K562 (cell line): ENCODE measurements around the gene FAM149A.

Source experiments
- CCAR2 ChIP-seq: fragments of 200-400 bp; formaldehyde crosslinking; IDR thresholded peaks from 2 replicates; pipeline ENCODE4 v1.6.1; 2017; ENCODE audit warnings: mild to moderate bottlenecking, low read depth, low read length
- COPS2 ChIP-seq: fragments of 450-650 bp; conservative IDR thresholded peaks from 2 replicates; pipeline ENCODE4 v1.6.1; 2016; ENCODE audit warnings: mild to moderate bottlenecking, moderate library complexity
- EGR1 ChIP-seq: fragments of 450-650 bp; conservative IDR thresholded peaks from 2 replicates; pipeline ENCODE4 v1.6.1; 2017; ENCODE audit warnings: mild to moderate bottlenecking
- KAT8 ChIP-seq: fragments of 450-650 bp; IDR thresholded peaks from 2 replicates; pipeline ENCODE4 v1.6.1; 2016; ENCODE audit warnings: low read depth, mild to moderate bottlenecking
- ZNF57 ChIP-seq: fragments of 450-650 bp; formaldehyde crosslinking; IDR thresholded peaks from 2 replicates; pipeline ENCODE4 v1.4.0; 2020; ENCODE audit warnings: mild to moderate bottlenecking, moderate library complexity
- TF ChIP-seq, protein P1 (sequence below), 3 experiments: IDR thresholded peaks in 2 of 3; conservative IDR thresholded peaks in 1 of 3; 2 replicates each; pipeline ENCODE4 v1.5.1; 2011 to 2012; ENCODE audit warnings: low read length in 3 of 3, mild to moderate bottlenecking in 3 of 3, control low read depth in 2 of 3, improper control_type of control experiment in 1 of 3, inconsistent platforms in 1 of 3, low read depth in 1 of 3, mixed read lengths in 1 of 3, moderate library complexity in 1 of 3; ENCODE audit not compliant: insufficient read depth in 2 of 3
- TF ChIP-seq, protein P2 (sequence below), 2 experiments: fragments of 450-650 bp; formaldehyde crosslinking in 1 of 2; IDR thresholded peaks; 2 replicates each; pipeline versions ENCODE4 v1.4.0 to v1.6.1; 2014 to 2020; ENCODE audit warnings: mild to moderate bottlenecking in 2 of 2, borderline replicate concordance in 1 of 2, low read depth in 1 of 2

DNA sequence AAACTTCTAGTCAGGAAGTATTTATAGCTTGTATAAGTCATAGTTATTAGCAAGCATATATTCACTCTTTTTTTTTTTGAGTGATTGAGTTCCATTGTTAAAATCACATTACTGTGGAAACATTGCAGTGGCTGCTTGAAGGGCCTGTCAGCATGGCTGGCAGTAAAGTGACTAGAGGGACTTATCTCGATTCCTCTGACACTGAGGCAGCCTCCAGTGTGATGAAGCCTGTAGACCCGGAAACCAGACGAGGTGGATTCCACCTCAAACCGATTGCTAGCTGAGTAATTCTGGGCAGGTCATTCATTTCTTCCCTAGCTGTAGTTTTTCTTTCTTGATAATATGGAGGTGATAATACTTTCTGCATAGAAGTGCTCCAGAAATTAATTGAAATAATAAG, 4.7 kb downstream of the FAM149A start:
- TF ChIP-seq KAT8, result no peak
- TF ChIP-seq COPS2, result no peak
- TF ChIP-seq, protein P1, sequence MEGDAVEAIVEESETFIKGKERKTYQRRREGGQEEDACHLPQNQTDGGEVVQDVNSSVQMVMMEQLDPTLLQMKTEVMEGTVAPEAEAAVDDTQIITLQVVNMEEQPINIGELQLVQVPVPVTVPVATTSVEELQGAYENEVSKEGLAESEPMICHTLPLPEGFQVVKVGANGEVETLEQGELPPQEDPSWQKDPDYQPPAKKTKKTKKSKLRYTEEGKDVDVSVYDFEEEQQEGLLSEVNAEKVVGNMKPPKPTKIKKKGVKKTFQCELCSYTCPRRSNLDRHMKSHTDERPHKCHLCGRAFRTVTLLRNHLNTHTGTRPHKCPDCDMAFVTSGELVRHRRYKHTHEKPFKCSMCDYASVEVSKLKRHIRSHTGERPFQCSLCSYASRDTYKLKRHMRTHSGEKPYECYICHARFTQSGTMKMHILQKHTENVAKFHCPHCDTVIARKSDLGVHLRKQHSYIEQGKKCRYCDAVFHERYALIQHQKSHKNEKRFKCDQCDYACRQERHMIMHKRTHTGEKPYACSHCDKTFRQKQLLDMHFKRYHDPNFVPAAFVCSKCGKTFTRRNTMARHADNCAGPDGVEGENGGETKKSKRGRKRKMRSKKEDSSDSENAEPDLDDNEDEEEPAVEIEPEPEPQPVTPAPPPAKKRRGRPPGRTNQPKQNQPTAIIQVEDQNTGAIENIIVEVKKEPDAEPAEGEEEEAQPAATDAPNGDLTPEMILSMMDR (IDR thresholded peaks at IDR 0.05 in 2 of 3, conservative IDR thresholded peaks at IDR 0.05 in 1 of 3; ENCODE audit: insufficient read depth in 2 of 3, low read depth in 1 of 3, low read length in 3 of 3), result no peak
- TF ChIP-seq, protein P2, sequence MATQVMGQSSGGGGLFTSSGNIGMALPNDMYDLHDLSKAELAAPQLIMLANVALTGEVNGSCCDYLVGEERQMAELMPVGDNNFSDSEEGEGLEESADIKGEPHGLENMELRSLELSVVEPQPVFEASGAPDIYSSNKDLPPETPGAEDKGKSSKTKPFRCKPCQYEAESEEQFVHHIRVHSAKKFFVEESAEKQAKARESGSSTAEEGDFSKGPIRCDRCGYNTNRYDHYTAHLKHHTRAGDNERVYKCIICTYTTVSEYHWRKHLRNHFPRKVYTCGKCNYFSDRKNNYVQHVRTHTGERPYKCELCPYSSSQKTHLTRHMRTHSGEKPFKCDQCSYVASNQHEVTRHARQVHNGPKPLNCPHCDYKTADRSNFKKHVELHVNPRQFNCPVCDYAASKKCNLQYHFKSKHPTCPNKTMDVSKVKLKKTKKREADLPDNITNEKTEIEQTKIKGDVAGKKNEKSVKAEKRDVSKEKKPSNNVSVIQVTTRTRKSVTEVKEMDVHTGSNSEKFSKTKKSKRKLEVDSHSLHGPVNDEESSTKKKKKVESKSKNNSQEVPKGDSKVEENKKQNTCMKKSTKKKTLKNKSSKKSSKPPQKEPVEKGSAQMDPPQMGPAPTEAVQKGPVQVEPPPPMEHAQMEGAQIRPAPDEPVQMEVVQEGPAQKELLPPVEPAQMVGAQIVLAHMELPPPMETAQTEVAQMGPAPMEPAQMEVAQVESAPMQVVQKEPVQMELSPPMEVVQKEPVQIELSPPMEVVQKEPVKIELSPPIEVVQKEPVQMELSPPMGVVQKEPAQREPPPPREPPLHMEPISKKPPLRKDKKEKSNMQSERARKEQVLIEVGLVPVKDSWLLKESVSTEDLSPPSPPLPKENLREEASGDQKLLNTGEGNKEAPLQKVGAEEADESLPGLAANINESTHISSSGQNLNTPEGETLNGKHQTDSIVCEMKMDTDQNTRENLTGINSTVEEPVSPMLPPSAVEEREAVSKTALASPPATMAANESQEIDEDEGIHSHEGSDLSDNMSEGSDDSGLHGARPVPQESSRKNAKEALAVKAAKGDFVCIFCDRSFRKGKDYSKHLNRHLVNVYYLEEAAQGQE (IDR thresholded peaks at IDR 0.05; ENCODE audit: borderline replicate concordance), result no peak
- TF ChIP-seq, protein P2 (CRISPR knock-in tag; IDR thresholded peaks at IDR 0.05; ENCODE audit: low read depth), result no peak
- TF ChIP-seq ZNF57 (CRISPR knock-in tag), result no peak
- no peak for TF ChIP-seq EGR1
- no peak for TF ChIP-seq CCAR2
